NCI-H460 (cell line): Measurements from ENCODE around the gene OR11A1. TPM values are rescaled to one million over a fixed set of nuclear protein-coding genes. Genes with fewer than 3 reads are reported as not detected.

ENCODE experiments used
- DNase-seq: peaks from one replicate; pipeline ENCODE4 v3.0.0-alpha.2; 2016; ENCODE audit warnings: low read depth; ENCODE audit errors: extremely low read depth
- total RNA-seq: library from RNA; depleted of rRNA; stranded (reverse); fragments of >200 nt; shearing (Covaris generic); gene quantifications from 2 replicates; pipeline ENCODE4 v1.2.3, GENCODE V29; 2014; rRNA removed

OR11A1 gene
- total RNA-seq, 1 experiment from 2014 or later, result not detected

- no peak for DNase-seq
Observed at GRCh38 chr6:29399525-29399924, 57.3 kb downstream of the OR11A1 start.

GRCh38 chr6:29395331-29395730 lies 61.5 kb downstream of the OR11A1 start, which contains the start of gene OR12D2:
Gene OR12D2, plus strand, starts transcription at chr6:29395631. Its CDS starts 1,069 bp downstream, at chr6:29396700.
- DNase-seq, result no peak

GRCh38 chr6:29388533-29388932 lies 68.3 kb downstream of the OR11A1 start:
- DNase-seq, result no peak

DNA sequence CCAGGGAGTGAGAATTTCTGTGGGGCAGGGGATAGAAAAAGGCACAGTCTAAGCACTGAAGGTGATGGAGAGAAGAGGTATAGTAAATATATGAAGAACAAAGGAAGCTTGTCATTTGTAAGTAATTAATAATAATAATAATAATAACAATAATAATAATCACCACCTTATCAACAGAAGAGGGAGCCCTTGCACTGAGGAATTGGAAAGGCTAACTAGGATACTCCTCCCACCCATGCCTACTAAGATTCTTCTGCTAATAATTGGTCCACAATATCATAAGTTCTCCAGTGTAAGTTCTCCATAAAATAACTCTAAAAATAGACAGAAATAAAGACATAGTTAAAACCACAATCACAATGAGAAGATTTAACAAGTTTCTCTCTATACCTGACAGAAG lies 80.9 kb downstream of the OR11A1 start:
- no peak for DNase-seq

Other genes with a start within 250 kb of the OR11A1 start
- gene OR14J1, start 155.4 kb downstream of the OR11A1 start, total RNA-seq, result not detected in 2 replicates
- not detected in 2 replicates for gene OR5V1, start 88.2 kb downstream of the OR11A1 start, total RNA-seq
- not detected in 2 replicates for gene OR12D3, start 81.8 kb downstream of the OR11A1 start, total RNA-seq
- not detected in 2 replicates for gene OR12D2, start 61.4 kb downstream of the OR11A1 start, total RNA-seq
- not detected in 2 replicates for gene OR12D1, start 42.1 kb downstream of the OR11A1 start, total RNA-seq
- gene OR10C1, start 17.8 kb downstream of the OR11A1 start, total RNA-seq, result not detected in 2 replicates
- gene OR2H1, start 84 bp upstream of the OR11A1 start, total RNA-seq, result not detected in 2 replicates
- not detected in 2 replicates for gene MAS1L, start 30.9 kb upstream of the OR11A1 start, total RNA-seq
- gene UBD, start 102.7 kb upstream of the OR11A1 start, total RNA-seq, result not detected in 2 replicates
- gene OR2H2, start 128.1 kb upstream of the OR11A1 start, total RNA-seq, result not detected in 2 replicates
- gene GABBR1, start 176.1 kb upstream of the OR11A1 start, total RNA-seq, result 5.7 and 6.1 TPM in 2 replicates
- not detected in 2 replicates for gene MOG, start 200.0 kb upstream of the OR11A1 start, total RNA-seq
- gene ZFP57, start 224.1 kb upstream of the OR11A1 start, total RNA-seq, result not detected in 2 replicates